Measurements from ENCODE around the gene KLHL14. TPM values are rescaled to one million over a fixed set of nuclear protein-coding genes. Genes with fewer than 3 reads are reported as not detected.

The KLHL14 gene
- polyA plus RNA-seq, 10 donors, result 0.11 to 0.50 (median 0.21) TPM

- no peak for DNase-seq
These were observed 2.1 kb downstream of the KLHL14 start for GRCh38 chr18:32770666-32771168.

- peak in 1 of 3 donors; percentile 37 for DNase-seq
These were observed 2.7 kb downstream of the KLHL14 start for GRCh38 chr18:32770054-32770665.

GRCh38 chr18:32769586-32770053 lies 3.2 kb downstream of the KLHL14 start:
- DNase-seq, result peak in 1 of 3 donors; percentile 34

GRCh38 chr18:32769071-32769585 lies 3.7 kb downstream of the KLHL14 start:
- peak in 1 of 3 donors; percentile 5 for DNase-seq

- no peak for DNase-seq
These were observed 5.4 kb downstream of the KLHL14 start for GRCh38 chr18:32767400-32767799.

GRCh38 chr18:32764611-32765244 lies 8.1 kb downstream of the KLHL14 start:
- DNase-seq, result no peak

- DNase-seq, result no peak
These were observed 9.5 kb downstream of the KLHL14 start for GRCh38 chr18:32763293-32763692.

- no peak for DNase-seq
These were observed 11.6 kb downstream of the KLHL14 start for GRCh38 chr18:32761231-32761630.

GRCh38 chr18:32760391-32760790 lies 12.4 kb downstream of the KLHL14 start:
- DNase-seq, result no peak

- DNase-seq, result no peak
These were observed 13.1 kb downstream of the KLHL14 start for GRCh38 chr18:32759611-32760167.

GRCh38 chr18:32754508-32755263 lies 18.1 kb downstream of the KLHL14 start:
- DNase-seq, result no peak

GRCh38 chr18:32753656-32754260 lies 19.1 kb downstream of the KLHL14 start:
- no peak for DNase-seq

- no peak for DNase-seq
These were observed 22.5 kb downstream of the KLHL14 start for GRCh38 chr18:32750328-32750727.

GRCh38 chr18:32749809-32750208 lies 23.0 kb downstream of the KLHL14 start:
- DNase-seq, result no peak

GRCh38 chr18:32742579-32742978 lies 30.2 kb downstream of the KLHL14 start:
- no peak for DNase-seq

GRCh38 chr18:32735781-32736180 lies 37.0 kb downstream of the KLHL14 start:
- peak in 1 of 3 donors; percentile 14 for DNase-seq

GRCh38 chr18:32734442-32734841 lies 38.4 kb downstream of the KLHL14 start:
- no peak for DNase-seq

GRCh38 chr18:32732165-32732564 lies 40.7 kb downstream of the KLHL14 start:
- DNase-seq, result no peak

- DNase-seq, result peak; percentile 13 to 57 (median 33)
These were observed 42.2 kb downstream of the KLHL14 start for GRCh38 chr18:32730620-32731091.

GRCh38 chr18:32730068-32730467 lies 42.8 kb downstream of the KLHL14 start:
- peak in 2 of 3 donors; percentile 5 to 20 for DNase-seq

GRCh38 chr18:32724071-32724749 lies 48.6 kb downstream of the KLHL14 start:
- no peak for DNase-seq

All from muscle of back (tissue), 11 donors.